Measurements from ENCODE around the gene FBXL7.

The FBXL7 gene

DNA sequence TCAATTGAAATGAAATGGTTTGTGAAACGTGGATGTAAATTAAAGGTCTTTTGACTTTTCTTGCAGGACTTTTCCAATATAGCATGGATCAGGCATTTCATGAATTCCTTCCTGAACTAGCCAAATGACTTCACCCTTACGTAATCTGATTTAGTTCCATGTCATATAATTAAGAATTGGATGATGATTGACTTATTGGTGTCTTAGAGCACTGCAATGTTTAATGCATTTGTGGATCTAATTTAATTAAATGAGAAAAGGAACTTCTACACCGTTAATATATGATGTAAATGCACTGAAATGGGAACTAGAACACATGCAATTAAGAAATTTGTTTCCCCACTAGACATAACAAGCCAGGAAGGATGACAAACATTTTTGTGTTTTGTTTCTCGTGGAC is 228.8 kb downstream of the FBXL7 start:
- DNase-seq, result no peak

DNA sequence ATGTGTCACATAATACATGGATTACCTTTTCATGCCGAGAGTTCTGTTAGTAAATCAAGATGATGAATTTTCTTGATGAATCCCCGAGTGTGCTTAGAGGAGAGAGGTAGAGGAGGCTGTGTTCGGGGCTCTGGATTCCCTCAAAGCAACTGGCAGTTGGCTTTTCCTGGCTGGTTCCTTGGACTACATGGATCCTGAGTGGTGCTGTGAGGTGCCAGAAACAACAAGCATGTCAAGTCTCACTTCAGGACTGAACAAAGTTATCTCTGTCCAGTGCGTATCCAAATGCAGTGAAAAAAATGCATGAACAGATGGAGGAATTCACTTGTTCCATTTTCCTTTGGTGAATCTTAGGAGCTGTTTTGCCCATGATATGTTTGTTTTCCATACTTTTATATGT is 231.7 kb downstream of the FBXL7 start:
- DNase-seq, result no peak

DNA sequence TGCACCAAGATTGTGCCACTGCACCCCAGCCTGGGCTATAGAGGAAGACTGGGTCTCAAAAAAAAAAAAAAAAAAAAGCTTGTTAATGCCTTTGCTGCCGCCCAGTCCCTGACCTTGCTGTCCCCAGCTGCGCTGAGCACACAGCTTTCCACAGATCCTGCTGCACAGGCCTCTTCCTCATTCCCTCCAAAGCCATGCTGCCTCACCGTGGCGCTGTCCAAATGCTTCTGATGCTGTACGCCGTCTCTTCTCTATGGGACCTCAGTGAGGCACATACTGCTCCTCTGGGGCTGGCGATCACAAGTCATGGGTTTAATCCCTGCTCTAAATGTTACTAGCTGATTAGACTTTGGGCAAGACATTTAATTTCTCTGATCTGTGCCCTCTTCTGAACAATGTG is 234.1 kb downstream of the FBXL7 start:
- no peak for DNase-seq

DNA sequence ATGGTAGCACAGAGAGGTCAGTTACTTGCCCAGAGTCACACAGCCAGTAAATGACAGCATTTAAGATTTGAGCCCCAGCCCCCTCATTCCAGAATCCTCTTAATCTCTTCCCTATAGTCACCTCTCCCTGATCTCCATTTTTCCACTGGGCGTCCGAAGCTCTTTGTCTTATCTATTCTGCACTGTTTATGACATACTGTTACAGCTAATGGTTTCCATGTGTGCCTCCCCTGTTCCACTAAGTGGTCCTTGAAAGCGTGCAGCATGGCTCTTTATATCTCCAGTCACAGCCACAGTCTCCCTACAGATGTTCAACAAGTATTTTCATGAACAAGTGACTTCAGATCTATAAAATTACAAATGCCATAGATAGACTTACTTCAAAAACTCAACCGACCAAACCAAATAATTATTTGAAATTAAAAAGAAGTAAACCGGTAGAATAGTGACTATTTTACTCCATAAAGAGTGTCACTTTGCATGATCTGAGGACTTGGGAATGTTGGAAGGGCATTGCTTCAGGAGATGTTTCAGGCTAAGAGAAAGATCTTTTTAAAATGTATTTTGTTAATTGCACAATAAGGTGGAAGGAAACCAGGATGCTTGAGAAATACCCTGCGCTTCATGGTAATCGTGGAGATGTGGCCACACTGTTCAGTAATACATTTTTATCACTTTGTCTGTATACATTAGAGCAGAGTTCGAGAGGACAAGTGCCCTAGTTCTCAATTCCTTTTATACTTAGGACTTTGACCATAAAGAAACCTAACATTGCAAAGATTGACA is 237.2 kb downstream of the FBXL7 start:
- no peak for DNase-seq

DNA sequence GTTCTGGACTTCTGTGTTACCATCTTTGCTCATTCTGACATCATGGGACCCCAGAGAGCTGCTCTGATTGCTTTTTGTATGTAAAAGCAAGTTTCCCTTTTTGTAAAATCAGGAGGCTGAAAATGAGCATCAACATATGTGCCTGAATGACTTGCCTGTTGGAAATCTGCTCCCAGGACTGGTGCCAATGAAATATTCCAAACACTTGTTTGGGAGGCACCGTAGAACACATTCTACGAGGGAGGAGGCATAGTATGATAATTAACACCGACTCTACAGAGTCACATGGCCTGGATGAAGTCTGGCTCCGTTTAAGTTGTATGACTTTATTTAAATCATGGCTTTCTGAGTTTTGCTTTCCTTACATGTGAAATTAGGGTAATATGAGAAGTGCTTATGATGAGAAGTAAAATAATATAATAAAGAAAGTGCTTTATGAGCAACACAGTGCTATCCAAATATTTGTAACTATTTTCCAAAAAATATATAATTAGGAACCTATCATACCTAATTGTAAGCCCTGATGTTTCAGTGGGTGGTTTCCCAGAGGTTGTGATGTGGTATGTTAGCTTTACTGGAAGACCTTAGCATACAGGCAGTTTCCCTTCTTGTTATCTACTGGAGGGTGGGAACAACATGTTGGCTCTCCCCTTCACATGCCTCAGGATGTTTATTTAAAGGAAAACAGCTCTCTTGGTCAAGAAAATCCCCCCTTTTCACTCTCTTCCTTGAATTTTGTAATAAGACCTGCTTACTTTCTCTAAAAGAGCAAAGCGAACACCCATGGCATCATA is 238.1 kb downstream of the FBXL7 start:
- no peak for DNase-seq

DNA sequence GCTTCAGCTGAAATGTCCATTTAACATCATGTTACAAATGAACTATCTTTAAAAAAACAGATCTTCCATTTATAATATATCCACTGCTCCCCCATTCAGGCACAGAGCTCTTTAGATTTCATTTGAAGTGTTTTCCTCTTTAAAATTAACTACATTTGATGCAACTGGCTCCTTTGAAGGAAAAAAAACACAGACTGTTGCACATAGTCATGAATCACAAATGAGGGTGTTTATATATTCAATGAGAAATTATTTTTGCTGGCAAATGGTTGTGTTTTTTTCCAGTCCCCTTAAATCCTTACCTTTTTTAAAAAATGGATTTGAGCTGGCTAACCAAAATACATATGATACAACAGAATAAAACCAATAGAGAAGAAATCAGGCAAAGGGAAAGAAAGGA is 240.4 kb downstream of the FBXL7 start:
- no peak for DNase-seq

DNA sequence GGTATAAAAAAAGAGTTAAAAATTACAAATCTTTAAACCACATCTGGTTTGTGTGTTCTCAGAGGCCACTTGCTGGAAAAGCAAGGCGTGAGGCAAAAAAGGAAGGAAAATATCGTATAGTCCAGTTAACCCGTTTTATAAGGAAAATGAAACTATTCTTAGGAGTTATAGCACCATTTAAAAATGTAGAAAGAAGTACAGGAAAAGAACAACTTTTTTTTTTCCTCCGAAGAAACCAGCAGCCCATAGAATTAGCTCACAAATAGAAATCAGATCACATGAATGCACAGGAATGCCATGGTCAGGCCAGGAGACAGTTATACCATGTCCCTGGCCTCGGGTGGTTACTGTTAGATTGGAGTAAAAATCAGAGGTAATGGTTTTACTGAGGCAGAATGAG is 241.6 kb downstream of the FBXL7 start:
- no peak for DNase-seq

DNA sequence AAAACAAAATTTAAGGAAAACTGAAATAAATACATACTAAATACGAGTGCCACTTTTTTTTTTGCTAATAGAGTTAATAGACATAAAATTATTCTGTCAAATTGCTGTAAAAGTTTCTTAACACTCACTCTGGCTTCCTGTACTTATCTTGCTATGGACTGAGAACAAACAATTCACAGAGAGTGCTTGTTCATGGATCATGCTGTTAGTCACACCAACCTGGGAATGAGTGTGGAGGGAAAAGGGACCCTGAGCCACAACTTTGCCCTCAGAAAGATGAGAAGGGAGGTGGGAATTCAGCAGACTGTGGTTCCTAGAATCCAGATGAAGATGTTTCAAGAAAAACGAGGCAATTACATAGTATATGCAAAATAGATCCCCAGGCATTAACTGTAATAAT is 246.9 kb downstream of the FBXL7 start:
- DNase-seq, result no peak

DNA sequence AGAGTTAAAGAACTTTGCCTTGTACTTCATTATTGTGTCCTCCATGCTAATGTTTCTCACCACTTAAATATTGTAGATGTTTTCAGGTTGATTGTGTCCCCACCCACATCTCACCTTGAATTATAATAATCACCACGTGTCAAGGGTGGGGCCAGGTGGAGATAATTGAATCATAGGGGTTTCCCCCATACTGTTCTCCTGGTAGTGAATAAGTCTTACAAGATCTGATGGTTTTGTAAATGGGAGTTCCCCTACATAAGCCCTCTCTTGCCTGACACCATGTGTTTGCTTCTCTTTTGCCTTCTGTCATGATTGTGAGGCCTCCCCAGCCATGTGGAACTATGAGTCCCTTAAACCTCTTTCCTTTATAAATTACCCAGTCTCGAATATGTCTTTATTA is 248.3 kb downstream of the FBXL7 start:
- no peak for DNase-seq

DNA sequence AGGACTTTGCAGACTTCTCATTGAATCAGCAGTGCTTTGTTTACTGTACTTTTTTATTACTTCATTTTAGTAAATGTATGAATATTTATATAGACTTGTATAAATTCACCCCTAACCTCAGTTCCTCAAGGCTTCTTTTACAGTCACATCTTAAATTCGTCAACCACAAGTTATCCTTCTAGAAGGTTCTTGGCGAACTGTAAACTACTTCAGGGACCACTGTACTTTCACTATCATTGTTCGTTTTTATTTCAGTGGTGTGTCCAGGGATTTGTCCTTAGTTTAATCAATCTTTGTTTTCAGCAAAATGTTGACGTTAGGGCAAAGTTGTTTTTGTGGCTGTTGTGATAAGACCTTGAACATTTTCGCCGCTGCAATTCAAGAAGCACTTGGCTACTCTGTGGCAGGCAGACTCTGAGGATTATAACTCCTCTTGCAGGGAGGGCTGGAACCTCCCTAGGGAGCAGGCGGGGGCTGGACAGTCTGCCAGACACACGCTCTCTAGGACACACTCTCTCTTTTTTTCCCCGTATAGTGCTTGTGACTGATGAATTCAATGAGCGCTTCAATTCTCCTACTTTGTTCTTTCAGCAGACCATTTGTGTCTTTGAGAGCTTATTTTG is 252.8 kb downstream of the FBXL7 start:
- no peak for DNase-seq

DNA sequence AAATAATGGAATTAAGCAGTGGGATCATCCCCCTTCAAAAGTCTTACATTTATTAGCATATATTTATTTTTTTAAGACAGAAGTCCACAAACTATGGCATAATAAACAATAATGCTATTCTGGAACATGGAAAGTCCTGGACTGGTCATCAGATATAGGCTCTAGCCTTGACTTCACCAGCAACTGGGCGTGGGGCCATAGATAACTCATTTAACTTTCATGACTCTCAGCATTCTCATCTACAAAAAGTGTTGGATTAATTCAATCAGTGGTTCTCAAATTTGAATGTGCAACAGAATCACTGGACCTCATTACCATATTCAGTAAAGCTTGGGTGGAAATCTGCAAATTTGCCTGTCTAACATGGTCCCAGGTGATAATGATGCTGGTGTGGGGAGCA is 253.8 kb downstream of the FBXL7 start:
- no peak for DNase-seq

DNA sequence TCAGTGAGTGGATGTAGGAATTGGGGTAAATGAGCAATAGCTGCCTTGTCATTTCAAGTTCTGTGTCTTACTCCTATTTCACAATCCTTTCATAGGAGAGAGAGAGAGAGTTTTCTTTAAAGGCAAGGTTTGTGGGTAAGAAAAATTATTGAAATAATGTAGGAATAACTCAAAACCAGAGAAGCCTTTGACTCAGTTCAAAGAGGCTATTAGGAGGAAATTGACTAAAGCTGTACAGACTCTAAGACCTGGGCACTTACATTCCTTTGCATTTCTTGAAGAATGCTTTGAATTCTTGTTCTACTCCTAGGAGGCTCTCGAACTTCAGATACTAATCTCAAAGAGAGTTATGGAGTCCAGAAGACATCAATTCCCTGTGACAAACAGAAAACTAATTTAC is 257.1 kb downstream of the FBXL7 start:
- DNase-seq, result no peak

DNA sequence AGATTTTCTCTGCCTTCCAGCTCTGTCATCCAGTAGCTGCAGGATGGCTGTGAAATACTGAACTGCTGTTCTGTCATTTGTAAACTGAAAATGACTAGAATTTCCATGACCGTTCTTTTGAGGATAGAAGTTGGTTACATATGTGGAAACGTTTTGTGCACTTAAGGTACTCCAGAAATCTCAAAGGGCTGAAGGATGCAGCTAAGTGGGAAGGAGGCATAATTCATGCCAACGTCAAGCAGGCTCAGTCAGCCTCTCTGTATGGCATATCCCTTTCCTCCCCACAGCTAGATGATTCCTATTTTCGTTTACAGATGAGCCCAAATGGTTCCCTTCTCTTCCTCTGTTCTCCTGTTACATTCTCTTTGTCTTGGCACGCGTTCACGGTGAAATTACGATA is 257.6 kb downstream of the FBXL7 start:
- DNase-seq, result no peak

DNA sequence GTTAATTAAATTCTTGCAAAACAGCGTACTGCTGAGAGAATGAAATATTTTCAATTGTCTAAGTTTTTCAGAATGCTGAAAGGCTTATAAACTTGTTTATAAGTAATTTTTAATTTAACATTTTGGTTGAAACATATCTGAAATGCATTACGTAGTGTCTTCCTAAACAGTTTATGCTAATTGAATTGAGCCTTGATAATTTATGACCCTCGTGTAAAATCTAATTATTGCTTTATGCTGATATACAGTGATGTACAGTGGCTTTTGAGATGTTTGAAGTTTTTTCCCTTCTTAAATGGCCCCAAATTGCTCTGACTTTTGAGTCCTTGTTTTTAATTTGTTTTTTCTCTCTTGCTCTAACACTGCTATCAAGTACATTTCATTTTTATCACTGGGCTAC is 262.7 kb downstream of the FBXL7 start:
- no peak for DNase-seq

DNA sequence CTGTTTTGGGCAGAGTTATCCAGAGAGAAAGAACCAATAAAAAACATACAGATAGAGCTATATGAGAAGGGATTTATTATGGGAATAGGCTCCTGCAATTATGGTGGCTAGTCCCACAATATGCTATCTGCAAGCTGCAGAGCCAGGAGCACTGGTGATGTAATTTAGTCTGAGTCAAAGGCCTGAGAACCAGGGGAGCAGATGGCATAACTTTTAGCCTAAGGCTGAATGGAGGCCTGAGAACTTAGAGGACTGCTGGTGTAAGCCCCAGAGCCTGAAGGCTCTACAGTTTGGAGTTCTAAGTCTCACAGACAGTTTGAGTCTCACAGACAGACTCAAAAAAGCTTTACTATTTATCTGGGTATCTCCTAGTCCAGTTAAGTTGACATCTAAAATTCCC is 263.8 kb downstream of the FBXL7 start:
- no peak for DNase-seq

DNA sequence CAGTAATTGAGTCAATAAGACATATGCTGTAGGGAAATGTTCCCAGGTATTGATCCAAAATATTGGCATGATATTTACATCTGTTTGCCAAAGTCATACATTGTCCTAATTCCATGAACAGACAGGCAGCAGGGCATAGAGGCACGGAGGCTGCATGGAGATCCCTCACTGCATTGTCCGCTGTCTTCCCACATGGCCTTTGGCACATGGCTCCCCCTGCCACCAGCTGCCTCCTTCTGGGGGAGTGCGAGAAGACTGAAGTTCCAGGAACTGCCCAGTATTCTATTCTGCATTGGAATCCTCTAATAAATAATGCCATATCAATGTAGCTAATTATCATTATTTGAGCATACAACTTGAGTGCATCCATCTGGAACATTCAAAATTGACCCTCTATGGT is 269.0 kb downstream of the FBXL7 start:
- DNase-seq, result no peak

DNA sequence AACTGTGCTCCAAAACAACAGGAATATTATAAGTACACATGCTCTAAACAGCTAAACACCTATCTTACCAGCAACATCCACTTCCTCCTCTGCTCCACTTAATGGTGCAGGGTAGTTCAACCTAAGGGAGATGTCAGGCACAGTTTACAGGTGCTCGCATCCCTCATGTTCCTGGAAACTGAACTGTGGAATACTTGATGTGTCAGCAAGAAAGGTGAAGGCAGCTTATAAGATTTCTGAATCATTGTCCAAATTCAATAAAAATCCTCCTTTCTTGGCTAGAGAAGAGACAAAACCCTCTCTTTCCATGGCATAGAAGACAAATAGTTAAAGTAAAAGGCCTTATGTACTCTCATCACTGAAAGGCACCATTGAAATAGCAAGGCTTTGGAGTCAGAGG is 272.2 kb downstream of the FBXL7 start:
- DNase-seq, result no peak

DNA sequence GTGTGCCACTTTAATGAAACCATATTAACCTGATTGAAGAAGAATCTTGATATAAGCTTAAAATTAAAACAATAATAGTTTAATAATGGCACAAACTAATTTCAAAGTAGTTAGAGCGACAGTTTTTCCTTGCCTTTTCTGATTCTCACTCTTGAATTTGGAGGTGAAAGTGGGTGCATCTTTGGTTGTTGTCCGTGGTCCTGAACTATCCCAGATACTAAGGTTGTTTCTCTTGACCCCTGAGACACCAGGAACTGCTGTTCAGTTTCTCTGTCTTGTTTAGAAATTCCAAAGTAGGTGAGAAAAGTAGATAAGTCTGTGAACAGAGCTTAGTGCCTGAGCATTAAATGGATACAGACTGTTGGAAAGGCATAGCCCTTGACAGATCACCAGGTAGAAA is 274.7 kb downstream of the FBXL7 start:
- no peak for DNase-seq

DNA sequence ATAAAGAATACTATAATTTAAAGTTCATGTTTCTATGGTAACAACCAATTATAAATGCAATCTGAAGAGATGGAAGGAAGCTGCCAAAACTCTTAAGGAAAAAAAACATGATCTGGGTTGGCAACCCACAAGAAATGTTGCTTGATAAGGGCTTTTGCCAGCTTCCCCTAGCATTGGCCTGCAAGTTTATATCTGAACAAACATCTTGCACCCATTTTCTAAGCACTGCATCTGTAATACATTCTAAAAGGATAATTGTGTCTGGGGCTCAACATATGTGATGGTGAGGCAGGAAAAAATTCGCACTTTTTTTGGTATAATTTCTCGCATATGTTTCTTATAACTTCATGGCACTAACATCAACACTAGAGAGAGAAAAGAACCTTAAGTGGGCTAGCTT is 276.4 kb downstream of the FBXL7 start:
- no peak for DNase-seq

DNA sequence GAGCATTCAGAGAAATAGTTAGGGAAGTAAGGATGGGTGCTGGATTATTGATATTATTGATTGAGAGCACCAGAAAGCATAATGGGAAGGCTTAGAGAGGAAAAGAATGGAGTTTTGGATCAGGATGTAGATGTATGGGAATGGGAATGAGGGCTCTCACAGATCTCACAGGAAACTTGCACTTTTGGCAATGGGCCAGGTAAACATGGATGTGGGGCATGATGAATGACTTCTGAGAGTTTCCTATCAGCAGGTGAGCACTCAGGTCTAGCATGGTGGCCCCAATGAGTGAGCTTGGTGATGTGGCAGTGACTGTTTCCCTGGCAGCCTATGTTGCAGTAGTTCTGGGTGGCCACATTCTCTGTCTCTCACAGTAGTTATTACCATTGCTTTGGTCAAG is 283.8 kb downstream of the FBXL7 start:
- no peak for DNase-seq

DNA sequence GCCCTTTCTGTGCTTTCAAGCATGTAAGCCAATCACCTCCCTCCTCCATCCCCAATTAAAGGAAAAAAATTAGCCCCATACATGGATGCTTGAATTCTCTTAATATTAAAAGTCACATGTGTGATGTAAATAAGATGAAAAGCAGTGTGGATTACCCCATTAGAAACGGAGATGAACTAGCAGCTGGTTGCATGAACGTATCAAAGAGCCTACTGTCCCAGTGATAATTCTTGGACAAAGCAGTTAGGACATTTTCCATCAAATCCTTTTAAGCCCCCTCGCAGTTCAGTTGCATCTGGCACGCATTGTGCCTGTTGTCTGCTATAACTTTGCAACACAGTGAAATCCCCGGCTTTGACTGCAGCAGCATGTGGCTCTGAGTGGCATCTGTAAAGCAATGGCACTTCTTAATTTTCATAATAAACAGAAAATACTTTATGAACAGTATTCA is 285.6 kb downstream of the FBXL7 start:
- no peak for DNase-seq

DNA sequence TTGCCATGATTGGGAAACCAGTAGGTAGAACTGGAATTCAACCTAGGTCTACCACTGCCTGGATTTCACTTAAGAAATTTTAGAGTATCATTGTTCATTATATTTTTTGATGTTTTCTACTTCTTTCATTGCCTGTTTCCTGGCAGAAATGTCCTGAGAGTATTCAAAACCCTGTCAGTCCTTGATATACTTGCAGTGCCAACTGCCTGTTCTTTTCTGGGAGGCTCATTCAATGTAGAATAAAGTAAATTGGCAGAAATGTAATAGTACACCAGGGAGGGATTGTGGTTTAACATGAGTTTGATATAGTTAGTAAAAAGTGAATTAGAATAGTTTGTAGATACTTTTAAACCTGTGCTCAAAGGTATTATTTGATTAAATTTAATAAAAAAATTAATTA is 286.3 kb downstream of the FBXL7 start:
- no peak for DNase-seq

DNA sequence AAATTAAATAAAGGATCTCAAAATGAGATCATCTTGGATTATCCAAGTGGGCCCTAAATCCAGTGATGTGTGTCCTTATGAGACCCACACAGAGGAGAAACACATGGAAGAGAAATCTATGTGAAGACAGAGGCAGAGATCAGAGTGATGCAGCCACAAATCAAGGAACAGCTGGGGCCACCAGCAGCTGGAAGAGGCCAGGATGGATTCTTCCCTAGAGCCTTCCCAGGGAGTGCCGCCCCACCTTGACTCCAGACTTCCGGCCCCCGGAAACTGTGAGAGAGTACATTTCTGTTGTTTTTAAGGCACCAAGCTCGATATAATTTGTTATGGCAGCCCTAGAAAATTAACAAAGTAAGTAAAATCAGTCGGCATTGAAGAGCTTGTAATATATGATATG is 286.9 kb downstream of the FBXL7 start:
- DNase-seq, result no peak

DNA sequence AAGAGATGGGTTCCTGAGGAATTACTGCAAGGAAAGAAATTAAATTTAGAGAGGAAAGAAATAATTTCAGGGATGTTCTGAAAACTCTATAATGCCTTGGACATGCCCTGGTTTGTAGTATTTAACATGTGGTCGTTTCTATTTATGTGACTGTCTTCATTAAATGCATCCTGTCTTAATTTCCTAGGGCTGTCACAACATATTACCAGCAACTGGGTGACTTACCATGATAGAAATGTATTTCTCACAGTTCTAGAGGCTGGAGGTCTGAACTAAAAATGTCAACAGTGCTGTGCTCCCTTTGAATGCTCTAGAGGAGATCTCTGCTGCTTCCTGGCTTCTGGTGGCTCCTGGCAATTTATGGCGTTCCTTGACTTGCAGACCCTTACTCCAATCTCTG is 287.7 kb downstream of the FBXL7 start:
- DNase-seq, result no peak

Measured in stimulated activated CD4-positive, alpha-beta T cell treated with anti-CD3 and anti-CD28 coated beads, Interleukin-1b, Interleukin-23, amount 100 ng/mL, for 48 hours (primary cell).